Liver (tissue), 9 donors: ENCODE results near the gene TRAFD1. TPM values are rescaled to one million over a fixed set of nuclear protein-coding genes. Genes with fewer than 3 reads are reported as not detected.
A peak's percentile ranks its signal among the peaks of the same experiment; 100 is the strongest.

Source experiments
- DNase-seq: peaks from one replicate; pipeline ENCODE4 v3.0.0-alpha.2; 2017; ENCODE audit warnings: low spot score
- H3K27ac ChIP-seq, 2 donors: one replicate each; pipeline ENCODE4 v1.7.0; 2013; ENCODE audit warnings: inconsistent platforms in 2 of 2, low read length in 2 of 2, control low read depth in 1 of 2, low read depth in 1 of 2, mild to moderate bottlenecking in 1 of 2
- H3K27me3 ChIP-seq, 4 donors: one replicate each; pipeline versions ENCODE4 v1.6.1 to v1.7.0; 2013; ENCODE audit warnings: low read length in 3 of 4, inconsistent platforms in 1 of 4, mild to moderate bottlenecking in 1 of 4, moderate library complexity in 1 of 4; ENCODE audit not compliant: control insufficient read depth in 4 of 4, insufficient read depth in 4 of 4
- H3K36me3 ChIP-seq, 4 donors: one replicate each; pipeline versions ENCODE4 v1.6.1 to v1.7.0; 2013; ENCODE audit warnings: low read length in 3 of 4, mild to moderate bottlenecking in 3 of 4, low read depth in 1 of 4, moderate library complexity in 1 of 4; ENCODE audit not compliant: control insufficient read depth in 4 of 4, insufficient read depth in 3 of 4
- H3K4me1 ChIP-seq, 4 donors: one replicate each; pipeline versions ENCODE4 v1.6.1 to v1.7.0; 2013; ENCODE audit warnings: low read length in 3 of 4, mild to moderate bottlenecking in 3 of 4, moderate library complexity in 1 of 4; ENCODE audit not compliant: control insufficient read depth in 4 of 4, insufficient read depth in 4 of 4
- H3K4me3 ChIP-seq, 3 donors: one replicate each; pipeline versions ENCODE4 v1.6.1 to v1.7.0; 2013; ENCODE audit warnings: low read length in 3 of 3, control low read depth in 1 of 3, low read depth in 1 of 3, mild to moderate bottlenecking in 1 of 3
- H3K9ac ChIP-seq, 2 donors: one replicate each; pipeline ENCODE4 v1.7.0; 2013; ENCODE audit warnings: low read length in 2 of 2, mild to moderate bottlenecking in 2 of 2, moderate library complexity in 2 of 2, control low read depth in 1 of 2, low read depth in 1 of 2
- H3K9me3 ChIP-seq, 4 donors: one replicate each; pipeline versions ENCODE4 v1.6.1 to v1.7.0; 2013; ENCODE audit warnings: low read length in 3 of 4; ENCODE audit not compliant: control insufficient read depth in 4 of 4
- EGR1 ChIP-seq, 2 donors: IDR thresholded peaks; 2 replicates each; pipeline ENCODE4 v1.6.1; 2016 to 2018; ENCODE audit warnings: antibody characterized with exemption in 2 of 2, low read depth in 2 of 2
- FOXA1 ChIP-seq: IDR thresholded peaks from 2 replicates; pipeline ENCODE4 v1.6.1; 2016; ENCODE audit warnings: antibody characterized with exemption
- FOXA2 ChIP-seq: IDR thresholded peaks from 2 replicates; pipeline ENCODE4 v1.6.1; 2016; ENCODE audit warnings: antibody characterized with exemption
- GABPA ChIP-seq, 2 donors: IDR thresholded peaks in 1 of 2; conservative IDR thresholded peaks in 1 of 2; 2 replicates each; pipeline ENCODE4 v1.6.1; 2016; ENCODE audit warnings: antibody characterized with exemption in 2 of 2, mild to moderate bottlenecking in 1 of 2, moderate library complexity in 1 of 2
- HNF4A ChIP-seq, 2 donors: conservative IDR thresholded peaks; 2 replicates each; pipeline ENCODE4 v1.6.1; 2016; ENCODE audit warnings: antibody characterized with exemption in 2 of 2, mild to moderate bottlenecking in 2 of 2
- HNF4G ChIP-seq: IDR thresholded peaks from 2 replicates; pipeline ENCODE4 v1.6.1; 2016; ENCODE audit warnings: antibody characterized with exemption
- JUND ChIP-seq, 2 donors: IDR thresholded peaks; 2 replicates each; pipeline ENCODE4 v1.6.1; 2016; ENCODE audit warnings: antibody characterized with exemption in 2 of 2
- NR2F2 ChIP-seq: IDR thresholded peaks from 2 replicates; pipeline ENCODE4 v1.6.1; 2016; ENCODE audit warnings: antibody characterized with exemption
- RAD21 ChIP-seq, 2 donors: IDR thresholded peaks; 2 replicates each; pipeline ENCODE4 v1.6.1; 2016; ENCODE audit warnings: antibody characterized with exemption in 2 of 2, mild to moderate bottlenecking in 2 of 2
- RXRA ChIP-seq, 2 donors: IDR thresholded peaks; 2 replicates each; pipeline ENCODE4 v1.6.1; 2017 to 2018; ENCODE audit warnings: antibody characterized with exemption in 2 of 2, mild to moderate bottlenecking in 1 of 2
- SP1 ChIP-seq: IDR thresholded peaks from 2 replicates; pipeline ENCODE4 v1.6.1; 2018; ENCODE audit warnings: antibody characterized with exemption, mild to moderate bottlenecking
- TAF1 ChIP-seq: conservative IDR thresholded peaks from 2 replicates; pipeline ENCODE4 v1.6.1; 2016; ENCODE audit warnings: antibody characterized with exemption, mild to moderate bottlenecking
- YY1 ChIP-seq: IDR thresholded peaks from 2 replicates; pipeline ENCODE4 v1.6.1; 2016; ENCODE audit warnings: antibody characterized with exemption, mild to moderate bottlenecking
- WGBS: extraction: QIAGEN DNeasy Blood & Tissue Kit; methylation state at CpG from one replicate; pipeline ENCODE4 v1.1.7; 2013; 5-methylcytosine and 5-hydroxymethylcytosine counted together
- polyA plus RNA-seq, 2 donors: library from polyadenylated mRNA; stranded (reverse) in 1 of 2; unstranded in 1 of 2; fragments of 200-250 nt in 1 of 2; fragments of >200 nt in 1 of 2; fragmentation: Nextera tagmentation in 1 of 2; extraction: Ambion mirVana in 1 of 2; gene quantifications; one replicate each; pipeline versions ENCODE4 v1.2.1 to v1.2.3, GENCODE V29; 2013 to 2015
- total RNA-seq, 2 donors: library from RNA; depleted of rRNA; stranded (reverse); fragments of >200 nt; gene quantifications; one replicate each; pipeline ENCODE4 v1.2.3, GENCODE V29; 2014
- TF ChIP-seq, protein P1 (sequence below): IDR thresholded peaks from 2 replicates; pipeline ENCODE4 v1.6.1; 2016; ENCODE audit warnings: antibody characterized with exemption
- TF ChIP-seq, protein P2 (sequence below): IDR thresholded peaks from 2 replicates; pipeline ENCODE4 v1.6.1; 2016; ENCODE audit warnings: antibody characterized with exemption
- TF ChIP-seq, protein P3 (sequence below): IDR thresholded peaks from 2 replicates; pipeline ENCODE4 v1.6.1; 2016; ENCODE audit warnings: antibody characterized with exemption, mild to moderate bottlenecking
- TF ChIP-seq, protein P4 (sequence below): IDR thresholded peaks from 2 replicates; pipeline ENCODE4 v1.6.1; 2016; ENCODE audit warnings: antibody characterized with exemption
- TF ChIP-seq, protein P5 (sequence below): fragments of 150-350 bp; IDR thresholded peaks from 2 replicates; pipeline ENCODE4 v1.5.1; 2017; ENCODE audit warnings: improper control_type of control experiment, low read depth, low read length; ENCODE audit not compliant: missing input control
- donor health status: healthy.
- donor health status: healthy.
- donor health status: healthy.
- donor health status: healthy.
- donor health status: healthy.

The TRAFD1 gene
- total RNA-seq (10 to 100 TPM; 18.0 to 19.3 TPM), polyA plus RNA-seq (1 to 10 TPM; 7.0 to 8.4 TPM)

- TF ChIP-seq EGR1 (IDR thresholded peaks at IDR 0.05; ENCODE audit: low read depth in 2 of 2) (peak in 1 of 2 donors; percentile 23), SP1 (peak; percentile 99), GABPA (IDR thresholded peaks at IDR 0.05 in 1 of 2, conservative IDR thresholded peaks at IDR 0.05 in 1 of 2) (peak; percentile 58 to 86), TAF1 (peak; percentile 42), YY1 (peak; percentile 58), RAD21 (IDR thresholded peaks at IDR 0.05) (no peak), RXRA (IDR thresholded peaks at IDR 0.05) (peak in 1 of 2 donors; percentile 18), HNF4G (no peak), HNF4A (conservative IDR thresholded peaks at IDR 0.05) (no peak)
- TF ChIP-seq, protein P1, sequence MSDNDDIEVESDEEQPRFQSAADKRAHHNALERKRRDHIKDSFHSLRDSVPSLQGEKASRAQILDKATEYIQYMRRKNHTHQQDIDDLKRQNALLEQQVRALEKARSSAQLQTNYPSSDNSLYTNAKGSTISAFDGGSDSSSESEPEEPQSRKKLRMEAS, result no peak
- TF ChIP-seq, protein P2, sequence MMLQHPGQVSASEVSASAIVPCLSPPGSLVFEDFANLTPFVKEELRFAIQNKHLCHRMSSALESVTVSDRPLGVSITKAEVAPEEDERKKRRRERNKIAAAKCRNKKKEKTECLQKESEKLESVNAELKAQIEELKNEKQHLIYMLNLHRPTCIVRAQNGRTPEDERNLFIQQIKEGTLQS, result no peak
- TF ChIP-seq, protein P3, sequence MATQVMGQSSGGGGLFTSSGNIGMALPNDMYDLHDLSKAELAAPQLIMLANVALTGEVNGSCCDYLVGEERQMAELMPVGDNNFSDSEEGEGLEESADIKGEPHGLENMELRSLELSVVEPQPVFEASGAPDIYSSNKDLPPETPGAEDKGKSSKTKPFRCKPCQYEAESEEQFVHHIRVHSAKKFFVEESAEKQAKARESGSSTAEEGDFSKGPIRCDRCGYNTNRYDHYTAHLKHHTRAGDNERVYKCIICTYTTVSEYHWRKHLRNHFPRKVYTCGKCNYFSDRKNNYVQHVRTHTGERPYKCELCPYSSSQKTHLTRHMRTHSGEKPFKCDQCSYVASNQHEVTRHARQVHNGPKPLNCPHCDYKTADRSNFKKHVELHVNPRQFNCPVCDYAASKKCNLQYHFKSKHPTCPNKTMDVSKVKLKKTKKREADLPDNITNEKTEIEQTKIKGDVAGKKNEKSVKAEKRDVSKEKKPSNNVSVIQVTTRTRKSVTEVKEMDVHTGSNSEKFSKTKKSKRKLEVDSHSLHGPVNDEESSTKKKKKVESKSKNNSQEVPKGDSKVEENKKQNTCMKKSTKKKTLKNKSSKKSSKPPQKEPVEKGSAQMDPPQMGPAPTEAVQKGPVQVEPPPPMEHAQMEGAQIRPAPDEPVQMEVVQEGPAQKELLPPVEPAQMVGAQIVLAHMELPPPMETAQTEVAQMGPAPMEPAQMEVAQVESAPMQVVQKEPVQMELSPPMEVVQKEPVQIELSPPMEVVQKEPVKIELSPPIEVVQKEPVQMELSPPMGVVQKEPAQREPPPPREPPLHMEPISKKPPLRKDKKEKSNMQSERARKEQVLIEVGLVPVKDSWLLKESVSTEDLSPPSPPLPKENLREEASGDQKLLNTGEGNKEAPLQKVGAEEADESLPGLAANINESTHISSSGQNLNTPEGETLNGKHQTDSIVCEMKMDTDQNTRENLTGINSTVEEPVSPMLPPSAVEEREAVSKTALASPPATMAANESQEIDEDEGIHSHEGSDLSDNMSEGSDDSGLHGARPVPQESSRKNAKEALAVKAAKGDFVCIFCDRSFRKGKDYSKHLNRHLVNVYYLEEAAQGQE, result peak; percentile 43
- H3K4me3 ChIP-seq, result peak within 1 kb of the TSS; percentile 69 to 90 (median 88)
- under 1% methylated on average over 63 of the region's 63 CpGs for WGBS
- no peaks in the 10 kb centered on the region for H3K9me3 ChIP-seq
- H3K27ac ChIP-seq, result peak within 1 kb of the TSS; percentile 85
- H3K36me3 ChIP-seq, result no peaks in the 10 kb centered on the region
- peak within 1 kb of the TSS; percentile 81 to 90 for H3K9ac ChIP-seq
- peaks cover 9 to 27% (median 15%) of the 10 kb centered on the region in 4 donors for H3K4me1 ChIP-seq
- DNase-seq, result peak; percentile 99
- no peaks in the 10 kb centered on the region for H3K27me3 ChIP-seq
These were observed at the start of gene TRAFD1 for GRCh38 chr12:112125250-112125999. Gene TRAFD1, plus strand, starts transcription at chr12:112125560. Its CDS starts 4,963 bp downstream, at chr12:112130523.

DNA sequence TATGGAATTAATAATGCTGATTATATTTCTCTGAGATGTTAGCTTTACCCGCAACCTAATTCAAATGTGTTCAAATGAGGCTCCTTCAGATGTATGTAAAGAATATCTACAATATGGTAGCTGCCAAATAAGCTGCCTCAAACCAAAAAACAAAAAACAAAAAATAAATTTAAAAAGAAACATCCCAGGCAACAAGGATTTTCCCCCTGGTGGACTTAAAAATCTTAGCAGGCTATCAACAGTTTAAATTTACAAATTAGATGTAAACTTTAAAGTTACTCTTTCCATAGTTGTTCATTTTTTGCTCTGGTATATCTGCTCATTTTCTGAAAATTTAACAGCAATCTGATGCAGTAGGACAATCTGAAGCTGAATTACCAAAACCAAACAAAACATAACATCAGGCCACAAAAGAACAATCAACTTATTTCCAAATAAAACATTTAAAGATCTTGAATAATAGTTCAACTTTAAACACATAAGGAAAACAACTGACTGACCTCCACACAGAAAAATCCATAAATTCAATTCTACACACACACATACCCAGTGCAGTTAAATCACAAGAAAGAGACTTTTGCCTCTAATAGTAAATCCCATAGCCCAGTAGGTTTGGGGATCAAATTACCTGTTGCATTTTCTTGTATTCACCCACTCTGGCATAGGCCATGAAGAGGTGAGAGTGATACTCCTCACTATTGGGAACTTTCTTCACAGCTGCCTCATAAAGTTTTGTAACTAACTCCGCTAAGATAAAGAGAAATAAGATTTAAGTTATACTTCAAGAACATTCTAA, 38.1 kb upstream of the TRAFD1 start:
- no peak overlapping the region for H3K9ac ChIP-seq
- H3K4me1 ChIP-seq, result no peaks in the 10 kb centered on the region
- H3K9me3 ChIP-seq, result no peaks in the 10 kb centered on the region
- peaks cover 8 to 41% (median 28%) of the 10 kb centered on the region in 4 donors for H3K36me3 ChIP-seq
- WGBS, result 97% methylated on average over 2 of the region's 2 CpGs
- H3K27me3 ChIP-seq, result no peaks in the 10 kb centered on the region
- no peak overlapping the region for H3K4me3 ChIP-seq
- DNase-seq, result no peak
- H3K27ac ChIP-seq, result no peak overlapping the region
- TF ChIP-seq RAD21 (IDR thresholded peaks at IDR 0.05), result no peak
- TF ChIP-seq YY1, result no peak
- no peak for TF ChIP-seq HNF4G
- TF ChIP-seq HNF4A (conservative IDR thresholded peaks at IDR 0.05), result no peak
- TF ChIP-seq FOXA1, result no peak
- no peak for TF ChIP-seq GABPA (IDR thresholded peaks at IDR 0.05 in 1 of 2, conservative IDR thresholded peaks at IDR 0.05 in 1 of 2)
- TF ChIP-seq, protein P4, sequence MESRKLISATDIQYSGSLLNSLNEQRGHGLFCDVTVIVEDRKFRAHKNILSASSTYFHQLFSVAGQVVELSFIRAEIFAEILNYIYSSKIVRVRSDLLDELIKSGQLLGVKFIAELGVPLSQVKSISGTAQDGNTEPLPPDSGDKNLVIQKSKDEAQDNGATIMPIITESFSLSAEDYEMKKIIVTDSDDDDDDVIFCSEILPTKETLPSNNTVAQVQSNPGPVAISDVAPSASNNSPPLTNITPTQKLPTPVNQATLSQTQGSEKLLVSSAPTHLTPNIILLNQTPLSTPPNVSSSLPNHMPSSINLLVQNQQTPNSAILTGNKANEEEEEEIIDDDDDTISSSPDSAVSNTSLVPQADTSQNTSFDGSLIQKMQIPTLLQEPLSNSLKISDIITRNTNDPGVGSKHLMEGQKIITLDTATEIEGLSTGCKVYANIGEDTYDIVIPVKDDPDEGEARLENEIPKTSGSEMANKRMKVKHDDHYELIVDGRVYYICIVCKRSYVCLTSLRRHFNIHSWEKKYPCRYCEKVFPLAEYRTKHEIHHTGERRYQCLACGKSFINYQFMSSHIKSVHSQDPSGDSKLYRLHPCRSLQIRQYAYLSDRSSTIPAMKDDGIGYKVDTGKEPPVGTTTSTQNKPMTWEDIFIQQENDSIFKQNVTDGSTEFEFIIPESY, result no peak
- no peak for TF ChIP-seq JUND (IDR thresholded peaks at IDR 0.05)
- TF ChIP-seq, protein P2, result no peak
- TF ChIP-seq RXRA (IDR thresholded peaks at IDR 0.05), result no peak
- no peak for TF ChIP-seq EGR1 (IDR thresholded peaks at IDR 0.05; ENCODE audit: low read depth in 2 of 2)
- no peak for TF ChIP-seq SP1
- no peak for TF ChIP-seq NR2F2
- TF ChIP-seq, protein P5, sequence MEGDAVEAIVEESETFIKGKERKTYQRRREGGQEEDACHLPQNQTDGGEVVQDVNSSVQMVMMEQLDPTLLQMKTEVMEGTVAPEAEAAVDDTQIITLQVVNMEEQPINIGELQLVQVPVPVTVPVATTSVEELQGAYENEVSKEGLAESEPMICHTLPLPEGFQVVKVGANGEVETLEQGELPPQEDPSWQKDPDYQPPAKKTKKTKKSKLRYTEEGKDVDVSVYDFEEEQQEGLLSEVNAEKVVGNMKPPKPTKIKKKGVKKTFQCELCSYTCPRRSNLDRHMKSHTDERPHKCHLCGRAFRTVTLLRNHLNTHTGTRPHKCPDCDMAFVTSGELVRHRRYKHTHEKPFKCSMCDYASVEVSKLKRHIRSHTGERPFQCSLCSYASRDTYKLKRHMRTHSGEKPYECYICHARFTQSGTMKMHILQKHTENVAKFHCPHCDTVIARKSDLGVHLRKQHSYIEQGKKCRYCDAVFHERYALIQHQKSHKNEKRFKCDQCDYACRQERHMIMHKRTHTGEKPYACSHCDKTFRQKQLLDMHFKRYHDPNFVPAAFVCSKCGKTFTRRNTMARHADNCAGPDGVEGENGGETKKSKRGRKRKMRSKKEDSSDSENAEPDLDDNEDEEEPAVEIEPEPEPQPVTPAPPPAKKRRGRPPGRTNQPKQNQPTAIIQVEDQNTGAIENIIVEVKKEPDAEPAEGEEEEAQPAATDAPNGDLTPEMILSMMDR, result no peak
- no peak for TF ChIP-seq FOXA2
